ENCODE data around the gene ECE1.
A peak's percentile ranks its signal among the peaks of the same experiment; 100 is the strongest.
"Not testable (repeated sequence)": the region's sequence is repeated elsewhere in the genome, so short reads cannot be mapped to it uniquely, and the experiment has no call there.

ECE1 gene

DNA sequence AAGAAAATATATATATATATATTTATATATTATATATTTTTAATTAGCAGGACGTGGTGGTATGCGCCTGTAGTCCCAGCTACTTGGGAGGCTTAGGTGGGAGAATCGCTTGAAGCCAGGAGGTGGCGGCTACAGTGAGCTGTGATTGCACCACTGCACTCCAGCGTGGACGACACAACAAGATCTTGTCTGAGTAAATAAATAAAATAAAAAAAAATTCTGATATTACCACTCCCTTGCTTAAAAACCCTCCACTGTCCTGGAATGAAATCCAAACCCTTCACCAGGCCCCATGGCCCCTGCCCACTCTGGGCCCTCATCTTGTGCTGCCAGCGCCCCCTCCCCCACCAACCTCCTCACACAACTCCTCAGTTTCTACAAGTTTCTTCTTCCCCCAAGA lies 1.7 kb upstream of the ECE1 start:
- DNase-seq (ENCODE audit: low spot score) = no peak

GRCh38 chr1:21291184-21291583 lies 921 bp upstream of the ECE1 start:
- no peak for DNase-seq (ENCODE audit: low spot score)

GRCh38 chr1:21290546-21290944 lies 282 bp upstream of the ECE1 start:
- DNase-seq (ENCODE audit: low spot score) = peak; percentile 46

- no peak for DNase-seq (ENCODE audit: low spot score)
Observed at GRCh38 chr1:21289127-21289526, 1.1 kb downstream of the ECE1 start.

GRCh38 chr1:21287905-21288514 lies 2.3 kb downstream of the ECE1 start:
- DNase-seq (ENCODE audit: low spot score) = no peak

GRCh38 chr1:21285386-21285785 lies 4.9 kb downstream of the ECE1 start:
- DNase-seq (ENCODE audit: low spot score) = not testable (repeated sequence)

GRCh38 chr1:21285055-21285372 lies 5.2 kb downstream of the ECE1 start:
- no peak for DNase-seq (ENCODE audit: low spot score)

- DNase-seq (ENCODE audit: low spot score) = peak; percentile 22
Observed at GRCh38 chr1:21284206-21285054, 5.8 kb downstream of the ECE1 start.

- no peak for DNase-seq (ENCODE audit: low spot score)
Observed at GRCh38 chr1:21283524-21283923, 6.7 kb downstream of the ECE1 start.

GRCh38 chr1:21282020-21282419 lies 8.2 kb downstream of the ECE1 start:
- not testable (repeated sequence) for DNase-seq (ENCODE audit: low spot score)

GRCh38 chr1:21280482-21280881 lies 9.8 kb downstream of the ECE1 start:
- no peak for DNase-seq (ENCODE audit: low spot score)

GRCh38 chr1:21280011-21280471 lies 10.2 kb downstream of the ECE1 start:
- no peak for DNase-seq (ENCODE audit: low spot score)

- no peak for DNase-seq (ENCODE audit: low spot score)
Observed at GRCh38 chr1:21278860-21279845, 11.1 kb downstream of the ECE1 start.

DNA sequence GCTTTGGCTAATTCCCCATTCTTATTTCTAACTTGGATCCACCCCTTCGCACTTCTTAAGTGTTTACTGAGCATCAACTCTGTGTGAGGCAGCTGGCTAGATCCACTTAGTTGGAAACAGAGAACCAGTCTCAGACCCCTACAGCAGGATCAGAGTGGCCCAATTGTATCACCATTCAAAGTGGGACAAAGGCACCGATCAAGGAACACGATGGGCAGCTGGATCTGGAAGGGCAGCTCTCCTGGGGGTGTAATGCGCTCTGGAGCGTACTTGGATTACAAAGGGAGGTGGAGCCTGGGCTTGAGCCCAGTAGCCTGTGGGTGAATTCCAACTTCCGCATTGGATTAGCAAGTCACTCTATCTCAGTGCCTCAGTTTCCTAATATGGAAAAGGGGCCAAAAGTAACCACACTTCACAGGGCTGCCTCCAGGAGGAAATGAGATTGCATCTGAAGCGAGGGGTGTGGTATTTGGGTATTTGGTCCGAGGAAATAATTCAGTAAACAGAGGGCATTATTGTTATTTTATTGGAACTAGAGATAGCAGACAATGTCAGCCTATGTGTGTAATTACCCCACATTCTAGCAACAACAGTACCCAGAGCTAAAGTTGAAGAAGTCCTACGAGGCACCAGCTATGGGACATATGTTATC lies 11.9 kb downstream of the ECE1 start:
- DNase-seq (ENCODE audit: low spot score) = no peak

DNA sequence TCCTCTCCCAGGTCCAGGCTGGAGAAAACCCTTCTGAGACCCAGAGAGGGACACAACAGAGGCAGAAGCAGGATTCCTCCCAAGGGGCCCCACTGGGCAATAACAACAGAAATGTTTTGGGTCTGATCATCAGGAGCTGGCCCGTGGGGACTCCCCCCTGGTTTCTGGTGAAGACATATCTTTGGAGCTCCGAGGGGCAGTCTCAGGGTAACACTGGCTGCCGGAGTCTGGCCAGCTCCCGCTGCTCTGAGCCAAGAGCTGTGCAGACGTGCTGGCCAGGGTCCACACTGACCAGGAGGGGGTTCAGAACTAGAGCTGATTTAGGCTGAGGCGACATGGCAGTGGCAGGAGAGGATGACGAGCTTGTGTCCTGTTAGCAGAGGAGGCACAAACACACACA lies 13.1 kb downstream of the ECE1 start:
- no peak for DNase-seq (ENCODE audit: low spot score)

- DNase-seq (ENCODE audit: low spot score) = no peak
Observed at GRCh38 chr1:21272540-21272939, 17.7 kb downstream of the ECE1 start.

DNA sequence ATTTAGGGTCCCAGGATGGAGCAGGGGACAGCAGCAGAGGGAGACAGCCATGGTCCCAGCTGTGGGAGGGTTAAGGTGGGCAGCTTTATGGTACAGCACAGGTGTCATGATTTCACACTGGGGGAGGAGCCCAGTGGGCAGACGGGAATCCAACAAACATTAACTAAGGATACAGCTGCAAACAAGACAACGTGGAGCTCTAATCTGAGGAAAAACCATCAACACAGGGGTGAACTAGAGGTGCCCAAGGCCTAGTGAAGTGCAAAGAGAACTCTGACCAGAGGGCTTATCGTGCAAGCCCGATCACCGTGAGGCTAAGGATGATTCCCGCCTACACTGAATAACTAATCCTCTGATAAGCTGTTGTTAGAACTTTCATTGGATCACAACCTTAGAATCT lies 18.7 kb downstream of the ECE1 start:
- no peak for DNase-seq (ENCODE audit: low spot score)

DNA sequence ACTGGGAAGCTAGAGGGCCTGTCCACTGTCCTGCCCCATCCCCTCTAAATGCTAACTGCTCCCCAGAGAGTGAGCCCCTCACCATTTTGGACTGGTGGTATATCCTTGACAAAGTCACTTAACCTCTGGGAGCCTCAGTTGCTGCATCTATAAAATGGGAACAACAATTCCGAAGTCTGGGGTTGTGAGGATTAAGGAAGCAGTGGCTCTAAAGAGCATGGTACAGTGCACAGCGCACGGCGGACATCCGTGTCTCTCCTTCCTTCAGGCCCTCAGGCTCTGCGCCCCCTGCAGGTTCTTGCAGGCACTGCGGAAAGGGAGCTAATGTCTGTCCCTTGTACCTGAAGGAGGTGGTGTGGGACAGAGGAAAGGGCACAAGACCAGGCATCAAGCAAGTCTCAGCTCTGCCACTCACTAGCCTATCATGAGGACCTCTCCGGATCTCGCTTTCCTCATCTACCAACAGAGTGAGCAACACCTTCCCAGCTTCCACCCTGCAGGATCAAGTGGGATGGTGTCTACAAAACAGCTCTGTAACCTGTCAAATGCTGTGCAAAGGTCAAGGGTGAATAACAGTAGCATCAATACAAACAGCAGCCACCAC lies 20.1 kb downstream of the ECE1 start:
- DNase-seq (ENCODE audit: low spot score) = peak; percentile 78

GRCh38 chr1:21269461-21270085 lies 20.7 kb downstream of the ECE1 start:
- no peak for DNase-seq (ENCODE audit: low spot score)

DNA sequence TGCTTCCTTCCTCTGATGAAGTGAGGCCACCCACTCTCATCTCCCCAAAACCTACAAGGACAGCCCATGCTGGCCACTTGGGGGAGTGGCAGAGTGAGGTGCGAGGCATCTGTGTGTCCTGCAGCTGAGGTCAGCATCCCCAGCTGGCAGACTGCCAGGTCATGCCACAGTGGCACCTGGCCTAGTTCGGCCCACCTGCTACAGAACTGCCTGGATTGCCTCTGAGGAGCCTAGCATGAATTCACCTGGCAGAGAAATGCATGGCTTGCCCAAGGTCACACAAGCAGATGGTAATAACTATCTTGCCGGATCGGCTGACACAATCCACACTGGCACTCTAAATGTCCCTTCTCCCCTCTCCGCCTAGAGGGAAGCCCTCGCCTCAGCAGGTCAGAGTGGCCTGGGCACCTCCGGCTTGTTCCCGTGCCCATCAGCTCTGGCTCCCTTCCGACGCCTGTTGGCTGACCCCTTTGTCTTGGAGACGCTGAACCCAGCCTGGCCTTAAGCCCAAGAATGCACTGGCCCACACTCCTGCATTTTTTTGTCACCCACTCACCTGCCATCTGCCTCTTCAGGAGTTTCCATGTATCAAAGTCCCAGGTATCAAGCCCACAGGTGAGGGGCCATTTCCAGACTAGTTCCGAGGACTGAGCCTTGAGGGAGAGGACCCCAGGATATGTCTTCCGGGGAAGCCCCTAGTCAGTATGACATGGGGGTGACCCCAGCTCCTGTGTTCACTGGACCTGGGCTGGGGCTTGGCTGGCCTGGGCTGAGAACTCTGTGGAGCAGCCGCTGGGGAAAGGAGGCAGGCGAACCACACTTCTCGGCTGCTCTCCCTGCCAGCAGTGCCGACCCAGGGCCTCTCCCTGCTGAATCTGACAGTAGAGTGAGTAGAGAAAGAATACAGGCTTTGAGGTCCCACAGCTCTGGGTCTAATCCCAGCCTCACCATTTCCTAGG lies 21.7 kb downstream of the ECE1 start:
- no peak for DNase-seq (ENCODE audit: low spot score)
